Retinal pigment epithelial cell (primary cell): ENCODE results near the gene SFRP2.
A peak's percentile ranks its signal among the peaks of the same experiment; 100 is the strongest.

Experiments used
- DNase-seq: peaks from one replicate; pipeline ENCODE4 v3.0.0-alpha.2; 2010; ENCODE audit warnings: low read depth
- H3K4me3 ChIP-seq: 2 replicates; pipeline ENCODE4 v1.5.1; 2011; ENCODE audit warnings: mild to moderate bottlenecking, low read length, control low read depth, moderate library complexity
- CTCF ChIP-seq: conservative IDR thresholded peaks from 2 replicates; pipeline ENCODE4 v1.5.1; 2011; ENCODE audit warnings: low read depth, low read length, control low read depth, inconsistent platforms

SFRP2 gene

DNA sequence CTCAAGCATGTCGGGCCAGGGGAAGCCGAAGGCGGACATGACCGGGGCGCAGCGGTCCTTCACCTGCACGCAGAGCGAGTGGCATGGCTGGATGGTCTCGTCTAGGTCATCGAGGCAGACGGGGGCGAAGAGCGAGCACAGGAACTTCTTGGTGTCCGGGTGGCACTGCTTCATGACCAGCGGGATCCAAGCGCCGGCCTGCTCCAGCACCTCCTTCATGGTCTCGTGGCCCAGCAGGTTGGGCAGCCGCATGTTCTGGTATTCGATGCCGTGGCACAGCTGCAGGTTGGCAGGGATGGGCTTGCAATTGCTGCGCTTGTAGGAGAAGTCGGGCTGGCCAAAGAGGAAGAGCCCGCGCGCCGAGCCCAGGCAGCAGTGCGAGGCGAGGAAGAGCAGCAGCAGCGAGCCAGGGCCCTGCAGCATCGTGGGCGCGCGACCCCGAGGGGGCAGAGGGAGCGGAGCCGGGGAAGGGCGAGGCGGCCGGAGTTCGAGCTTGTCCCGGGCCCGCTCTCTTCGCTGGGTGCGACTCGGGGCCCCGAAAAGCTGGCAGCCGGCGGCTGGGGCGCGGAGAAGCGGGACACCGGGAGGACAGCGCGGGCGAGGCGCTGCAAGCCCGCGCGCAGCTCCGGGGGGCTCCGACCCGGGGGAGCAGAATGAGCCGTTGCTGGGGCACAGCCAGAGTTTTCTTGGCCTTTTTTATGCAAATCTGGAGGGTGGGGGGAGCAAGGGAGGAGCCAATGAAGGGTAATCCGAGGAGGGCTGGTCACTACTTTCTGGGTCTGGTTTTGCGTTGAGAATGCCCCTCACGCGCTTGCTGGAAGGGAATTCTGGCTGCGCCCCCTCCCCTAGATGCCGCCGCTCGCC lies at the start of gene SFRP2:
Gene SFRP2, minus strand, starts transcription at position 671 of the 864 bp plus-strand sequence. Its CDS starts 248 bp downstream, at position 423.
- H3K4me3 ChIP-seq = peak within 1 kb of the TSS; percentile 30
- no peak for TF ChIP-seq CTCF
- no peak for DNase-seq

- H3K4me3 ChIP-seq = no peak overlapping the region
- no peak for DNase-seq
- TF ChIP-seq CTCF = no peak
These were observed 49.7 kb upstream of the SFRP2 start for GRCh38 chr4:153838564-153838963.

DNA sequence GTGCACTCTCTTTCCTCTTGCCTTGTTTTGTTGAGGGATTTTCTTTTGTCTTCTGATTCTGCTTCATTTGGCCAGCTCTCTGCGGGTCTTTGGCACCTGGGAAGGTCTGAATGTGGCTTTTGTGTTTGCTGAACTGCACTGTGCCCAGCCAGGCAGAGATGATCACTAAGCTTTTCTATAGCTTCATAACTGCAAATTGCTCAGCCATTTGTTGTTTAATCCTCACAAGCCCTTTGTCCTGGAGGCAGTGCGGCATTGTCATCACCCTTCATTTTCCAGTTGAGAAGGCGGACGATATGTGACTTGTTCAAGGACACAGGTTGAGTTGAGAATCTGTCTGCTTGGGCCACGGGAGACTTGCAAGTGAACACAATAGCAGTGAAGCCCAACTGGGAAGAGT lies 46.0 kb upstream of the SFRP2 start:
- no peak for DNase-seq
- H3K4me3 ChIP-seq = no peak overlapping the region
- TF ChIP-seq CTCF = no peak

GRCh38 chr4:153832720-153833287 lies 43.9 kb upstream of the SFRP2 start:
- no peak overlapping the region for H3K4me3 ChIP-seq
- DNase-seq = no peak
- no peak for TF ChIP-seq CTCF

- TF ChIP-seq CTCF = no peak
- no peak overlapping the region for H3K4me3 ChIP-seq
- no peak for DNase-seq
These were observed 43.2 kb upstream of the SFRP2 start for GRCh38 chr4:153832054-153832453.

- no peak overlapping the region for H3K4me3 ChIP-seq
- DNase-seq = no peak
- TF ChIP-seq CTCF = no peak
These were observed 42.4 kb upstream of the SFRP2 start for GRCh38 chr4:153831245-153831644.

DNA sequence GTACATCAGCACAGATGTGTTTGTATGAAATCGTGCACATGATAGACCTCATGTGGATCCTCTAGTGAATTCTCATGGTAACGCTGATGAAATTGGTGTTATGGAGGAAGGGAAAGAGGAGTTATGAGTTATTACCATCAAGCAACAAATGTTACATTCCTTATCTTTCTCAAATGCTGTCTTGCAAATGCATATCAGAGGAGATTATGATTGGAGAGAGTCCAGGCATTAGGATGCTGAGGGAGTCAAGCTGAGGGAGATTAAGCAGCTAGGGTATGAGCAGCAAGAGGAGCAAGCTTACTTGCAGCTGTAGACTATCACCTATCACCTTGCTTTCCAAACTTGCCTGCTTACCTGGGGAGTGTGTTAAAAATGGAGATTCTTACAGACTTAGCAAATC lies 36.8 kb upstream of the SFRP2 start:
- H3K4me3 ChIP-seq = no peak overlapping the region
- DNase-seq = no peak
- no peak for TF ChIP-seq CTCF
